CD4-positive, alpha-beta T cell (primary cell): ENCODE data around the gene KHK. TPM values are rescaled to one million over a fixed set of nuclear protein-coding genes. Genes with fewer than 3 reads are reported as not detected.
A peak's percentile ranks its signal among the peaks of the same experiment; 100 is the strongest.

ENCODE experiments used
- ATAC-seq: fragments of 200-7000 bp; cut with Tn5 transposase; one replicate; pipeline ENCODE4 v1.10.0; 2022; ENCODE audit warnings: mild to moderate bottlenecking; ENCODE audit not compliant: poor library complexity
- CTCF ChIA-PET: fragments of 350-600 bp; sonication (Branson Sonifier 250); formaldehyde crosslinking; loops from one replicate; lab custom pipeline; 2021; ENCODE audit warnings: antibody characterized with exemption, inconsistent platforms; lab: Charles Lee
- POLR2A ChIA-PET: fragments of 350-600 bp; sonication (Branson Sonifier 250); formaldehyde crosslinking; loops from one replicate; lab custom pipeline; 2021; ENCODE audit warnings: antibody characterized with exemption, inconsistent platforms; lab: Charles Lee
- DNase-seq, 14 experiments: peaks; one replicate each; pipeline ENCODE4 v3.0.0-alpha.2; 2013 to 2020; ENCODE audit warnings: mixed read lengths in 2 of 14
- H3K27ac ChIP-seq, 2 donors: one replicate each; pipeline versions ENCODE4 v1.5.1 to v1.7.0; 2013; ENCODE audit warnings: low read length in 2 of 2, low read depth in 1 of 2, mild to moderate bottlenecking in 1 of 2
- H3K27me3 ChIP-seq, 2 experiments: 1 replicate in 1 of 2; 2 replicates in 1 of 2; pipeline versions ENCODE4 v1.6.1 to v1.7.0; 2013; ENCODE audit warnings: low read length in 2 of 2, control low read depth in 1 of 2, mild to moderate bottlenecking in 1 of 2, moderate library complexity in 1 of 2; ENCODE audit not compliant: insufficient read depth in 2 of 2, control insufficient read depth in 1 of 2
- H3K36me3 ChIP-seq: one replicate; pipeline ENCODE4 v1.6.1; 2013; ENCODE audit warnings: low read length, control low read depth; ENCODE audit not compliant: insufficient read depth
- H3K4me1 ChIP-seq: one replicate; pipeline ENCODE4 v1.6.1; 2013; ENCODE audit warnings: low read length, control low read depth; ENCODE audit not compliant: insufficient read depth
- H3K4me3 ChIP-seq: one replicate; pipeline ENCODE4 v1.5.1; 2013; ENCODE audit warnings: mild to moderate bottlenecking, low read length, moderate library complexity
- H3K9me3 ChIP-seq, 2 experiments: 1 replicate in 1 of 2; 2 replicates in 1 of 2; pipeline versions ENCODE4 v1.6.1 to v1.7.0; 2013; ENCODE audit warnings: low read length in 2 of 2, mild to moderate bottlenecking in 2 of 2, control low read depth in 1 of 2, moderate library complexity in 1 of 2; ENCODE audit not compliant: control insufficient read depth in 1 of 2, insufficient read depth in 1 of 2
- H3K27ac Mint-ChIP-seq: one replicate; pipeline ENCODE4 v1.8.0; 2020; ENCODE audit warnings: mixed read lengths
- H3K27me3 Mint-ChIP-seq: one replicate; pipeline ENCODE4 v1.8.0; 2021; ENCODE audit warnings: mixed read lengths
- H3K36me3 Mint-ChIP-seq: one replicate; pipeline ENCODE4 v1.8.0; 2021; ENCODE audit warnings: low read depth, mixed read lengths
- H3K4me1 Mint-ChIP-seq: one replicate; pipeline ENCODE4 v1.8.0; 2021; ENCODE audit warnings: low read depth, mixed read lengths
- H3K4me3 Mint-ChIP-seq: one replicate; pipeline ENCODE4 v1.8.0; 2020; ENCODE audit warnings: mild to moderate bottlenecking, mixed read lengths
- H3K9me3 Mint-ChIP-seq: one replicate; pipeline ENCODE4 v1.8.0; 2020; ENCODE audit warnings: mixed read lengths
- CTCF ChIP-seq: fragments of 200-600 bp; IDR thresholded peaks from one replicate; pipeline ENCODE4 v1.8.0; 2022; ENCODE audit warnings: antibody characterized with exemption, mild to moderate bottlenecking
- intact Hi-C, 2 experiments: fragments of 100-400 bp; cut with DNase I in 1 of 2; cut with micrococcal nuclease in 1 of 2; formaldehyde crosslinking; loops; one replicate each; pipeline versions ENCODE4 v1.15.1 to v1.9.0; 2023 to 2025; cut with DNase I, micrococcal nuclease
- total RNA-seq, 174 experiments: library from RNA in 2 of 174; stranded (reverse) in 2 of 174; gene quantifications; one replicate each; pipeline ENCODE4 v1.2.3 and lab custom pipeline; 2021 to 2026

The KHK gene
- total RNA-seq, 2 experiments from 2014 or later, result 4.7 TPM

- DNase-seq, result no peak
- Mint-ChIP-seq H3K9me3 (no peaks in the 10 kb centered on the region), H3K27ac (no peak overlapping the region), H3K4me3 (peak overlapping the region; percentile 46), H3K36me3 (no peaks in the 10 kb centered on the region), H3K4me1 (peaks cover 18% of the 10 kb centered on the region), H3K27me3 (peaks cover 31% of the 10 kb centered on the region)
- TF ChIP-seq CTCF, result no peak
- no peak overlapping the region for H3K27ac ChIP-seq
- peaks cover 0 to 4% of the 10 kb centered on the region in 2 experiments for H3K9me3 ChIP-seq
- H3K4me1 ChIP-seq, result peaks cover 26% of the 10 kb centered on the region
- ATAC-seq, result no peak
- H3K27me3 ChIP-seq, result peaks cover 13 to 14% of the 10 kb centered on the region in 2 experiments
- intact Hi-C loops, result no loop called here
- CTCF ChIA-PET, result no interaction called here
- POLR2A ChIA-PET, result no interaction called here
- H3K36me3 ChIP-seq, result no peaks in the 10 kb centered on the region
- H3K4me3 ChIP-seq, result no peak overlapping the region
Measured at GRCh38 chr2:27121906-27122305, 35.3 kb downstream of the KHK start.

GRCh38 chr2:27122791-27123190, 36.2 kb downstream of the KHK start:
- ChIA-PET POLR2A (interaction anchor here (1.0 to 3.0 kb wide), 7 partner anchors 12 to 181 kb away, joined by 3 to 56 read pairs (median 6); partner anchors contain the start of genes AGBL5, OST4 and PREB), CTCF (interaction anchor here (1.5 kb wide), 1 partner anchor 11 kb away, joined by 8 read pairs; the partner anchor contains the start of gene PREB)
- Histone ChIP-seq H3K27me3 (peaks cover 9 to 13% of the 10 kb centered on the region in 2 experiments), H3K27ac (no peak overlapping the region), H3K9me3 (peaks cover 0 to 4% of the 10 kb centered on the region in 2 experiments), H3K4me3 (peak overlapping the region; percentile 78), H3K36me3 (no peaks in the 10 kb centered on the region), H3K4me1 (peaks cover 26% of the 10 kb centered on the region)
- Mint-ChIP-seq H3K27me3 (peaks cover 24% of the 10 kb centered on the region), H3K4me1 (peaks cover 18% of the 10 kb centered on the region), H3K9me3 (no peaks in the 10 kb centered on the region), H3K27ac (peak overlapping the region; percentile 81), H3K4me3 (peak overlapping the region; percentile 92), H3K36me3 (no peaks in the 10 kb centered on the region)
- ATAC-seq, result no peak
- no peak for TF ChIP-seq CTCF
- intact Hi-C loops, result loop anchor here (1.0 kb wide), 1 partner anchor 12 kb away; the partner anchor contains the start of gene PREB (in 2 of the 2)
- DNase-seq, result no peak

GRCh38 chr2:27123302-27124150, 37.0 kb downstream of the KHK start, which contains the start of gene ABHD1:
Gene ABHD1 (plus strand): TSS chr2:27123815. CDS start chr2:27123949, 134 bp downstream.
- Histone ChIP-seq H3K4me1 (peaks cover 22% of the 10 kb centered on the region), H3K9me3 (peaks cover 0 to under 1% of the 10 kb centered on the region in 2 experiments), H3K27me3 (peaks cover 1 to 6% of the 10 kb centered on the region in 2 experiments), H3K27ac (peak within 1 kb of the TSS in 1 of 2 donors; percentile 52), H3K4me3 (peak within 1 kb of the TSS; percentile 78), H3K36me3 (no peaks in the 10 kb centered on the region)
- Mint-ChIP-seq H3K36me3 (no peaks in the 10 kb centered on the region), H3K9me3 (no peaks in the 10 kb centered on the region), H3K27ac (peak within 1 kb of the TSS; percentile 81), H3K4me3 (peak within 1 kb of the TSS; percentile 92), H3K27me3 (peaks cover 19% of the 10 kb centered on the region), H3K4me1 (peaks cover 18% of the 10 kb centered on the region)
- ATAC-seq, result peak; percentile 79
- no peak for TF ChIP-seq CTCF
- intact Hi-C loops, result loop anchor here (1.0 kb wide), 1 partner anchor 11 kb away; the partner anchor contains the start of gene PREB (in 2 of the 2)
- DNase-seq, result peak; percentile 23 to 86 (median 58)
- ChIA-PET CTCF (interaction anchor here (1.5 to 1.9 kb wide), 3 partner anchors 10 to 42 kb away, joined by 5 to 8 read pairs (median 5); partner anchors contain the start of gene PREB), POLR2A (interaction anchor here (0.6 to 3.0 kb wide), 10 partner anchors 8 to 180 kb away, joined by 3 to 56 read pairs (median 6); partner anchors contain the start of genes AGBL5, OST4 and PREB)
